H9 (cell line): ENCODE measurements around the gene YWHAQ. TPM values are rescaled to one million over a fixed set of nuclear protein-coding genes. Genes with fewer than 3 reads are reported as not detected.

Source experiments
- DNase-seq: peaks from one replicate; pipeline ENCODE4 v3.0.0-alpha.2; 2017
- H2AFZ ChIP-seq: one replicate; pipeline ENCODE4 v1.6.1; 2013; ENCODE audit warnings: mild to moderate bottlenecking, low read length, control low read depth, moderate library complexity
- H2AK5ac ChIP-seq: 2 replicates; pipeline ENCODE4 v1.6.1; 2013; ENCODE audit warnings: low read length, control low read depth, mixed read lengths; ENCODE audit not compliant: insufficient read length
- H2BK120ac ChIP-seq: one replicate; pipeline ENCODE4 v1.6.1; 2013; ENCODE audit warnings: low read depth, mild to moderate bottlenecking, low read length, control low read depth, inconsistent platforms; ENCODE audit not compliant: poor library complexity, severe bottlenecking
- H2BK12ac ChIP-seq: 2 replicates; pipeline ENCODE4 v1.6.1; 2013; ENCODE audit warnings: low read length, control low read depth, mixed read lengths, low read depth; ENCODE audit not compliant: insufficient read length
- H2BK15ac ChIP-seq: 2 replicates; pipeline ENCODE4 v1.6.1; 2013; ENCODE audit warnings: low read depth, low read length, control low read depth
- H2BK20ac ChIP-seq: one replicate; pipeline ENCODE4 v1.6.1; 2013; ENCODE audit warnings: low read depth, mild to moderate bottlenecking, low read length, control low read depth, inconsistent platforms; ENCODE audit not compliant: poor library complexity, severe bottlenecking
- H2BK5ac ChIP-seq: 2 replicates; pipeline ENCODE4 v1.6.1; 2013; ENCODE audit warnings: low read length, control low read depth, mixed read lengths; ENCODE audit not compliant: insufficient read length
- H3K14ac ChIP-seq: 2 replicates; pipeline ENCODE4 v1.6.1; 2013; ENCODE audit warnings: low read length, control low read depth; ENCODE audit not compliant: insufficient read depth
- H3K18ac ChIP-seq: 2 replicates; pipeline ENCODE4 v1.6.1; 2013; ENCODE audit warnings: low read depth, mild to moderate bottlenecking, mixed read lengths, low read length, control low read depth; ENCODE audit not compliant: insufficient read length
- H3K23ac ChIP-seq: 2 replicates; pipeline ENCODE4 v1.6.1; 2013; ENCODE audit warnings: low read length, control low read depth, mixed read lengths, low read depth; ENCODE audit not compliant: insufficient read length
- H3K23me2 ChIP-seq: 2 replicates; pipeline ENCODE4 v1.6.1; 2013; ENCODE audit warnings: low read depth, mild to moderate bottlenecking, mixed read lengths, low read length, control low read depth; ENCODE audit not compliant: insufficient read length, poor library complexity, severe bottlenecking
- H3K27ac ChIP-seq: 2 replicates; pipeline ENCODE4 v1.5.1; 2013; ENCODE audit warnings: low read length, control low read depth, mixed read lengths, low read depth; ENCODE audit not compliant: insufficient read length
- H3K27me3 ChIP-seq: 2 replicates; pipeline ENCODE4 v1.6.1; 2013; ENCODE audit warnings: low read length, control low read depth, inconsistent platforms; ENCODE audit not compliant: insufficient read depth
- H3K4ac ChIP-seq: 2 replicates; pipeline ENCODE4 v1.6.1; 2013; ENCODE audit warnings: low read depth, mild to moderate bottlenecking, control low read depth, inconsistent platforms, low read length, moderate library complexity
- H3K4me1 ChIP-seq: 2 replicates; pipeline ENCODE4 v1.6.1; 2013; ENCODE audit warnings: low read length, control low read depth, inconsistent platforms; ENCODE audit not compliant: insufficient read depth
- H3K4me2 ChIP-seq: 2 replicates; pipeline ENCODE4 v1.6.1; 2013; ENCODE audit warnings: low read length, control low read depth, mixed read lengths; ENCODE audit not compliant: insufficient read length, insufficient read depth
- H3K56ac ChIP-seq: 2 replicates; pipeline ENCODE4 v1.6.1; 2013; ENCODE audit warnings: low read depth, mild to moderate bottlenecking, mixed read lengths, low read length, control low read depth; ENCODE audit not compliant: insufficient read length
- H3K79me1 ChIP-seq: 2 replicates; pipeline ENCODE4 v1.6.1; 2013; ENCODE audit warnings: low read depth, mild to moderate bottlenecking, moderate library complexity, low read length, control low read depth, inconsistent platforms; ENCODE audit not compliant: insufficient read depth, poor library complexity, severe bottlenecking
- H3K79me2 ChIP-seq: 2 replicates; pipeline ENCODE4 v1.6.1; 2013; ENCODE audit warnings: low read length, control low read depth, inconsistent platforms; ENCODE audit not compliant: insufficient read depth
- H3K9ac ChIP-seq: 2 replicates; pipeline ENCODE4 v1.6.1; 2013; ENCODE audit warnings: low read length, control low read depth, mixed read lengths; ENCODE audit not compliant: insufficient read length; ENCODE audit errors: extremely low read depth
- H3K9me3 ChIP-seq: one replicate; pipeline ENCODE4 v1.6.1; 2013; ENCODE audit warnings: low read depth, low read length, inconsistent platforms; ENCODE audit not compliant: control insufficient read depth
- H3T11ph ChIP-seq: one replicate; pipeline ENCODE4 v1.6.1; 2013; ENCODE audit warnings: mild to moderate bottlenecking, low read length, control low read depth, inconsistent platforms
- H4K20me1 ChIP-seq: one replicate; pipeline ENCODE4 v1.6.1; 2013; ENCODE audit not compliant: control insufficient read depth, insufficient read length, insufficient read depth
- H4K5ac ChIP-seq: 2 replicates; pipeline ENCODE4 v1.6.1; 2013; ENCODE audit warnings: low read depth, mild to moderate bottlenecking, mixed read lengths, low read length, control low read depth; ENCODE audit not compliant: insufficient read length
- H4K8ac ChIP-seq: replicated peaks from 2 replicates; pipeline ENCODE4 v1.6.1; 2013; ENCODE audit warnings: low read length, control low read depth, mixed read lengths, low read depth; ENCODE audit not compliant: insufficient read length
- H4K91ac ChIP-seq: 2 replicates; pipeline ENCODE4 v1.6.1; 2013; ENCODE audit warnings: low read depth, mild to moderate bottlenecking, moderate library complexity, mixed read lengths, low read length, control low read depth; ENCODE audit not compliant: insufficient read length
- H3K27ac Mint-ChIP-seq, 3 experiments: 2 replicates in 2 of 3; 3 replicates in 1 of 3; pipeline ENCODE4 v1.8.0; 2020 to 2021; ENCODE audit warnings: mixed read lengths in 3 of 3, mild to moderate bottlenecking in 1 of 3, moderate library complexity in 1 of 3
- H3K27me3 Mint-ChIP-seq: 2 replicates; pipeline ENCODE4 v1.8.0; 2021; ENCODE audit warnings: low read depth, mild to moderate bottlenecking, moderate library complexity, mixed read lengths
- H3K36me3 Mint-ChIP-seq, 3 experiments: 2 replicates in 2 of 3; 3 replicates in 1 of 3; pipeline ENCODE4 v1.8.0; 2020 to 2021; ENCODE audit warnings: low read depth in 3 of 3, mixed read lengths in 3 of 3; ENCODE audit not compliant: insufficient read depth in 1 of 3
- H3K4me1 Mint-ChIP-seq, 2 experiments: 2 replicates each; pipeline ENCODE4 v1.8.0; 2020; ENCODE audit warnings: mixed read lengths in 2 of 2
- H3K4me3 Mint-ChIP-seq, 2 experiments: 2 replicates in 1 of 2; 3 replicates in 1 of 2; pipeline ENCODE4 v1.8.0; 2020 to 2021; ENCODE audit warnings: mild to moderate bottlenecking in 2 of 2, mixed read lengths in 2 of 2, moderate library complexity in 1 of 2
- H3K9me3 Mint-ChIP-seq, 2 experiments: 2 replicates in 1 of 2; 3 replicates in 1 of 2; pipeline ENCODE4 v1.8.0; 2020; ENCODE audit warnings: mild to moderate bottlenecking in 2 of 2, mixed read lengths in 2 of 2, moderate library complexity in 1 of 2
- CTCF ChIP-seq: fragments of 200-600 bp; sonication (generic); conservative IDR thresholded peaks from 3 replicates; pipeline ENCODE4 v1.8.0; 2021; ENCODE audit warnings: antibody characterized with exemption, mild to moderate bottlenecking
- WGBS: extraction: QIAGEN DNeasy Blood & Tissue Kit; methylation state at CpG from one replicate; pipeline ENCODE4 v1.1.7; 2013; ENCODE audit warnings: missing lambda C conversion rate, low lambda C conversion rate, mixed read lengths; ENCODE audit not compliant: insufficient read length; ENCODE audit errors: extremely low coverage; 5-methylcytosine and 5-hydroxymethylcytosine counted together
- total RNA-seq: library from RNA; stranded (reverse); gene quantifications from 2 replicates; pipeline ENCODE4 v1.2.1, GENCODE V29; 2021

The YWHAQ gene
- total RNA-seq, 1 experiment from 2014 or later, result 374 TPM

GRCh38 chr2:9667826-9668225 is 37.0 kb upstream of the YWHAQ start:
- no peak overlapping the region for H2AK5ac ChIP-seq
- H2BK12ac ChIP-seq, result no peak overlapping the region
- no peak overlapping the region for H3K14ac ChIP-seq
- no peak overlapping the region for H3K18ac ChIP-seq
- no peaks in the 10 kb centered on the region for H3K27me3 ChIP-seq
- H4K5ac ChIP-seq, result no peak overlapping the region
- H3K9me3 Mint-ChIP-seq, result no peaks in the 10 kb centered on the region
- no peak overlapping the region for H3K4ac ChIP-seq
- no peak overlapping the region for H3K27ac ChIP-seq
- no peak overlapping the region for H2BK20ac ChIP-seq
- H4K8ac ChIP-seq, result no peak overlapping the region
- H3K23me2 ChIP-seq, result no peaks in the 10 kb centered on the region
- no peaks in the 10 kb centered on the region for H3K36me3 Mint-ChIP-seq
- peaks cover 7% of the 10 kb centered on the region for H3K27me3 Mint-ChIP-seq
- no peak overlapping the region for H2BK5ac ChIP-seq
- H3K27ac Mint-ChIP-seq, result no peak overlapping the region
- WGBS, result no CpG with 5 or more reads among the region's 3 CpGs
- H4K20me1 ChIP-seq, result no peaks in the 10 kb centered on the region
- no peaks in the 10 kb centered on the region for H3K79me1 ChIP-seq
- no peak overlapping the region for H3K9ac ChIP-seq
- H3K4me1 Mint-ChIP-seq, result no peaks in the 10 kb centered on the region
- no peak overlapping the region for H3K56ac ChIP-seq
- H3K4me1 ChIP-seq, result no peaks in the 10 kb centered on the region
- no peak overlapping the region for H4K91ac ChIP-seq
- no peak overlapping the region for H3K4me2 ChIP-seq
- TF ChIP-seq CTCF, result no peak
- H2AFZ ChIP-seq, result no peak overlapping the region
- no peak overlapping the region for H2BK15ac ChIP-seq
- no peak overlapping the region for H3K23ac ChIP-seq
- H3K9me3 ChIP-seq, result no peaks in the 10 kb centered on the region
- no peak overlapping the region for H3T11ph ChIP-seq
- DNase-seq, result no peak
- no peak overlapping the region for H3K4me3 Mint-ChIP-seq
- no peaks in the 10 kb centered on the region for H3K79me2 ChIP-seq
- H2BK120ac ChIP-seq, result no peak overlapping the region
